ENCODE results near the gene DHX57. TPM values are rescaled to one million over a fixed set of nuclear protein-coding genes. Genes with fewer than 3 reads are reported as not detected.

The DHX57 gene
- total and polyA plus RNA-seq, 2 donors (not counting 3 experiments of a cell fraction or from before 2014, with no cell fraction given) = 8.7 to 28.2 TPM

DNA sequence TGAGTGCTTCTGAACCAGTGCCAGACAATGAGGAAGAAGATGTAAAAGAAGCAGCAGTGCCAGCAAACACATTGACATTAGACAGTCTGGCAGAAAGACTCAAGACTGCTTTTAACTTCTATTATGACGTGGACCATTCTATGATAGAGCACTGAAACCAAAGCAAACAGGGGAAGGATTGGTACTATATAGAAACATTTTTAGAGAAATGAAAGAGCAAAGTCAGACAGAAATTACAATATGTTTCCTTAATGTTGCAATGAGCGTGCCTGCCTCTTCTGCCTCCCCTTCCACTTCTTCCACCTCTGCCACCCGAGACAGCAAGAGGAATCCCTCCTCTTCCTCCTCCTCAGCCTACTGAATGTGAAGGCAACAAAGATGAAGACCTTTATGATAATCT, 39.7 kb downstream of the DHX57 start:
- ChIA-PET POLR2A (interaction anchor here (0.8 kb wide), 1 partner anchor 85 kb away, joined by 3 read pairs; the partner anchor contains the start of gene SRSF7), CTCF (interaction anchor here (0.8 to 2.5 kb wide), 4 partner anchors 10 to 521 kb away, joined by 3 to 14 read pairs (median 6); no protein-coding TSS in a partner anchor)
- Histone ChIP-seq H3K27ac (ENCODE audit: insufficient read depth, low read depth, low read length) (no peak overlapping the region), H3K79me2 (ENCODE audit: control insufficient read depth, insufficient read depth, low read length) (no peaks in the 10 kb centered on the region), H3K27me3 (ENCODE audit: control insufficient read depth in 2 of 2, insufficient read depth in 2 of 2, low read length in 2 of 2) (no peaks in the 10 kb centered on the region), H2AFZ (ENCODE audit: low read depth, low read length) (no peak overlapping the region), H3K4me3 (replicated peaks in 1 of 3; ENCODE audit: insufficient read depth in 1 of 3, low read depth in 1 of 3, low read length in 3 of 3) (no peak overlapping the region), H3K9me3 (replicated peaks; ENCODE audit: control insufficient read depth, insufficient read depth, low read length) (no peaks in the 10 kb centered on the region), H3K9me1 (replicated peaks; ENCODE audit: control insufficient read depth, extremely low read depth, insufficient read depth, low read length) (no peaks in the 10 kb centered on the region), H3K36me3 (ENCODE audit: control insufficient read depth in 2 of 2, extremely low read depth in 1 of 2, insufficient read depth in 2 of 2, low read length in 2 of 2) (peaks cover 0 to 2% of the 10 kb centered on the region in 2 experiments), H3K4me1 (ENCODE audit: control insufficient read depth, extremely low read depth, insufficient read depth, low read length) (no peaks in the 10 kb centered on the region), H3K9ac (replicated peaks; ENCODE audit: extremely low read depth, insufficient read depth, low read length) (no peak overlapping the region), H4K20me1 (replicated peaks; ENCODE audit: control insufficient read depth, extremely low read depth, insufficient read depth, low read length) (no peaks in the 10 kb centered on the region), H3K4me2 (ENCODE audit: insufficient read depth, low read length) (no peak overlapping the region)
- dilution Hi-C loops (cut with MboI; ENCODE audit: extremely low pct_ligation_motif_present, low sequenced_read_pairs) = no loop called here
- intact Hi-C loops (cut with micrococcal nuclease) = loop anchor here (1.0 to 2.0 kb wide), 3 partner anchors 85 to 521 kb away; partner anchors contain the start of gene SRSF7
- no peak for FAIRE-seq
- TF ChIP-seq POLR2A (IDR thresholded peaks at IDR 0.05; ENCODE audit: low read depth, low read length) = no peak
- TF ChIP-seq, protein P1, sequence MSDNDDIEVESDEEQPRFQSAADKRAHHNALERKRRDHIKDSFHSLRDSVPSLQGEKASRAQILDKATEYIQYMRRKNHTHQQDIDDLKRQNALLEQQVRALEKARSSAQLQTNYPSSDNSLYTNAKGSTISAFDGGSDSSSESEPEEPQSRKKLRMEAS (IDR thresholded peaks at IDR 0.05; ENCODE audit: insufficient read depth, insufficient read length) = no peak
- no peak for TF ChIP-seq FOS (IDR thresholded peaks at IDR 0.05; ENCODE audit: borderline replicate concordance, insufficient read depth, low read length)
- TF ChIP-seq, protein P2, sequence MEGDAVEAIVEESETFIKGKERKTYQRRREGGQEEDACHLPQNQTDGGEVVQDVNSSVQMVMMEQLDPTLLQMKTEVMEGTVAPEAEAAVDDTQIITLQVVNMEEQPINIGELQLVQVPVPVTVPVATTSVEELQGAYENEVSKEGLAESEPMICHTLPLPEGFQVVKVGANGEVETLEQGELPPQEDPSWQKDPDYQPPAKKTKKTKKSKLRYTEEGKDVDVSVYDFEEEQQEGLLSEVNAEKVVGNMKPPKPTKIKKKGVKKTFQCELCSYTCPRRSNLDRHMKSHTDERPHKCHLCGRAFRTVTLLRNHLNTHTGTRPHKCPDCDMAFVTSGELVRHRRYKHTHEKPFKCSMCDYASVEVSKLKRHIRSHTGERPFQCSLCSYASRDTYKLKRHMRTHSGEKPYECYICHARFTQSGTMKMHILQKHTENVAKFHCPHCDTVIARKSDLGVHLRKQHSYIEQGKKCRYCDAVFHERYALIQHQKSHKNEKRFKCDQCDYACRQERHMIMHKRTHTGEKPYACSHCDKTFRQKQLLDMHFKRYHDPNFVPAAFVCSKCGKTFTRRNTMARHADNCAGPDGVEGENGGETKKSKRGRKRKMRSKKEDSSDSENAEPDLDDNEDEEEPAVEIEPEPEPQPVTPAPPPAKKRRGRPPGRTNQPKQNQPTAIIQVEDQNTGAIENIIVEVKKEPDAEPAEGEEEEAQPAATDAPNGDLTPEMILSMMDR (IDR thresholded peaks at IDR 0.05; ENCODE audit: extremely low read depth in 1 of 2, insufficient read depth in 1 of 2, low read depth in 1 of 2, low read length in 2 of 2) = no peak
- TF ChIP-seq POLR2AphosphoS5 (IDR thresholded peaks at IDR 0.05; ENCODE audit: insufficient read depth, low read depth, low read length) = no peak
- TF ChIP-seq MYC (IDR thresholded peaks at IDR 0.05; ENCODE audit: low read depth, low read length) = no peak
- no peak for TF ChIP-seq JUN (IDR thresholded peaks at IDR 0.05; ENCODE audit: borderline replicate concordance, insufficient read depth, insufficient read length, low read depth)
- TF ChIP-seq GATA2 (IDR thresholded peaks at IDR 0.05; ENCODE audit: insufficient read depth, insufficient read length, low read depth, low read length) = no peak
- TF ChIP-seq EZH2 (IDR thresholded peaks at IDR 0.05; ENCODE audit: borderline replicate concordance, low read depth, low read length, severe bottlenecking) = no peak
- no TSS peak for BruUV-seq (replicated peaks)
- no peak for DNase-seq (ENCODE audit: low read depth, low spot score)
